ENCODE measurements around the gene CEP170B.
A peak's percentile ranks its signal among the peaks of the same experiment; 100 is the strongest.

Gene CEP170B

DNA sequence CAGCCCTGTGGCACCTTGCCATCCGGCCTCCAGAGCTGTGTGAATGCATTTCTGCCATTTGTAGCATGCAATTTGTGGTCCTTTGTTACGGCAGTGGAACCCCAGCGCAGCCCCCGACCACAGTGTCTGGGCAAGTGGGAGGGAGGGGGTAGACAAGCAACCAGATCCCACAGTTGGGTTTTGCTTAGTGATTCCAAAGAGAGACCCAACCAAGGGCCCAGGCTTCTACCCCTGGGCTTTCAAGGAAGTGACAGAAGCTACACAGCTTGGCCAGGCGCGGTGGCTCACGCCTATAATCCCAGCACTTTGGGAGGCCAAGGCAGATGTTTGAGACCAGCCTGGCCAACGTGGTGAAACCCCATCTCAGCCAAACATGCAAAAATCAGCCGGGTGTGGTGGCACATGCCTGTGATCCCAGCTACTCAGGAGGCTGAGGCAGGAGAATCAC is 46.3 kb upstream of the CEP170B start:
- ATAC-seq = no peak
- no peak for TF ChIP-seq TCF4 (CRISPR knock-in tag; IDR thresholded peaks at IDR 0.05; ENCODE audit: borderline replicate concordance)
- no peak for TF ChIP-seq ESRRG (CRISPR knock-in tag; IDR thresholded peaks at IDR 0.05)
- TF ChIP-seq, protein P1, sequence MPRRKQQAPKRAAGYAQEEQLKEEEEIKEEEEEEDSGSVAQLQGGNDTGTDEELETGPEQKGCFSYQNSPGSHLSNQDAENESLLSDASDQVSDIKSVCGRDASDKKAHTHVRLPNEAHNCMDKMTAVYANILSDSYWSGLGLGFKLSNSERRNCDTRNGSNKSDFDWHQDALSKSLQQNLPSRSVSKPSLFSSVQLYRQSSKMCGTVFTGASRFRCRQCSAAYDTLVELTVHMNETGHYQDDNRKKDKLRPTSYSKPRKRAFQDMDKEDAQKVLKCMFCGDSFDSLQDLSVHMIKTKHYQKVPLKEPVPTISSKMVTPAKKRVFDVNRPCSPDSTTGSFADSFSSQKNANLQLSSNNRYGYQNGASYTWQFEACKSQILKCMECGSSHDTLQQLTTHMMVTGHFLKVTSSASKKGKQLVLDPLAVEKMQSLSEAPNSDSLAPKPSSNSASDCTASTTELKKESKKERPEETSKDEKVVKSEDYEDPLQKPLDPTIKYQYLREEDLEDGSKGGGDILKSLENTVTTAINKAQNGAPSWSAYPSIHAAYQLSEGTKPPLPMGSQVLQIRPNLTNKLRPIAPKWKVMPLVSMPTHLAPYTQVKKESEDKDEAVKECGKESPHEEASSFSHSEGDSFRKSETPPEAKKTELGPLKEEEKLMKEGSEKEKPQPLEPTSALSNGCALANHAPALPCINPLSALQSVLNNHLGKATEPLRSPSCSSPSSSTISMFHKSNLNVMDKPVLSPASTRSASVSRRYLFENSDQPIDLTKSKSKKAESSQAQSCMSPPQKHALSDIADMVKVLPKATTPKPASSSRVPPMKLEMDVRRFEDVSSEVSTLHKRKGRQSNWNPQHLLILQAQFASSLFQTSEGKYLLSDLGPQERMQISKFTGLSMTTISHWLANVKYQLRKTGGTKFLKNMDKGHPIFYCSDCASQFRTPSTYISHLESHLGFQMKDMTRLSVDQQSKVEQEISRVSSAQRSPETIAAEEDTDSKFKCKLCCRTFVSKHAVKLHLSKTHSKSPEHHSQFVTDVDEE (CRISPR knock-in tag; IDR thresholded peaks at IDR 0.05) = no peak
- TF ChIP-seq ZFP30 (CRISPR knock-in tag; IDR thresholded peaks at IDR 0.05) = no peak
- TF ChIP-seq, protein P2, sequence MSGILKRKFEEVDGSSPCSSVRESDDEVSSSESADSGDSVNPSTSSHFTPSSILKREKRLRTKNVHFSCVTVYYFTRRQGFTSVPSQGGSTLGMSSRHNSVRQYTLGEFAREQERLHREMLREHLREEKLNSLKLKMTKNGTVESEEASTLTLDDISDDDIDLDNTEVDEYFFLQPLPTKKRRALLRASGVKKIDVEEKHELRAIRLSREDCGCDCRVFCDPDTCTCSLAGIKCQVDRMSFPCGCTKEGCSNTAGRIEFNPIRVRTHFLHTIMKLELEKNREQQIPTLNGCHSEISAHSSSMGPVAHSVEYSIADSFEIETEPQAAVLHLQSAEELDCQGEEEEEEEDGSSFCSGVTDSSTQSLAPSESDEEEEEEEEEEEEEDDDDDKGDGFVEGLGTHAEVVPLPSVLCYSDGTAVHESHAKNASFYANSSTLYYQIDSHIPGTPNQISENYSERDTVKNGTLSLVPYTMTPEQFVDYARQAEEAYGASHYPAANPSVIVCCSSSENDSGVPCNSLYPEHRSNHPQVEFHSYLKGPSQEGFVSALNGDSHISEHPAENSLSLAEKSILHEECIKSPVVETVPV (CRISPR knock-in tag; IDR thresholded peaks at IDR 0.05) = no peak
- TF ChIP-seq TOX (CRISPR knock-in tag; IDR thresholded peaks at IDR 0.05; ENCODE audit: borderline replicate concordance) = no peak
- TF ChIP-seq RARB (CRISPR knock-in tag; IDR thresholded peaks at IDR 0.05) = no peak
- no peak for TF ChIP-seq ZFP3 (CRISPR knock-in tag; IDR thresholded peaks at IDR 0.05)
- TF ChIP-seq, protein P3, sequence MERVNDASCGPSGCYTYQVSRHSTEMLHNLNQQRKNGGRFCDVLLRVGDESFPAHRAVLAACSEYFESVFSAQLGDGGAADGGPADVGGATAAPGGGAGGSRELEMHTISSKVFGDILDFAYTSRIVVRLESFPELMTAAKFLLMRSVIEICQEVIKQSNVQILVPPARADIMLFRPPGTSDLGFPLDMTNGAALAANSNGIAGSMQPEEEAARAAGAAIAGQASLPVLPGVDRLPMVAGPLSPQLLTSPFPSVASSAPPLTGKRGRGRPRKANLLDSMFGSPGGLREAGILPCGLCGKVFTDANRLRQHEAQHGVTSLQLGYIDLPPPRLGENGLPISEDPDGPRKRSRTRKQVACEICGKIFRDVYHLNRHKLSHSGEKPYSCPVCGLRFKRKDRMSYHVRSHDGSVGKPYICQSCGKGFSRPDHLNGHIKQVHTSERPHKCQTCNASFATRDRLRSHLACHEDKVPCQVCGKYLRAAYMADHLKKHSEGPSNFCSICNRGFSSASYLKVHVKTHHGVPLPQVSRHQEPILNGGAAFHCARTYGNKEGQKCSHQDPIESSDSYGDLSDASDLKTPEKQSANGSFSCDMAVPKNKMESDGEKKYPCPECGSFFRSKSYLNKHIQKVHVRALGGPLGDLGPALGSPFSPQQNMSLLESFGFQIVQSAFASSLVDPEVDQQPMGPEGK (CRISPR knock-in tag; IDR thresholded peaks at IDR 0.05; ENCODE audit: borderline replicate concordance) = no peak
- no peak for TF ChIP-seq CSDC2 (CRISPR knock-in tag; IDR thresholded peaks at IDR 0.05)

DNA sequence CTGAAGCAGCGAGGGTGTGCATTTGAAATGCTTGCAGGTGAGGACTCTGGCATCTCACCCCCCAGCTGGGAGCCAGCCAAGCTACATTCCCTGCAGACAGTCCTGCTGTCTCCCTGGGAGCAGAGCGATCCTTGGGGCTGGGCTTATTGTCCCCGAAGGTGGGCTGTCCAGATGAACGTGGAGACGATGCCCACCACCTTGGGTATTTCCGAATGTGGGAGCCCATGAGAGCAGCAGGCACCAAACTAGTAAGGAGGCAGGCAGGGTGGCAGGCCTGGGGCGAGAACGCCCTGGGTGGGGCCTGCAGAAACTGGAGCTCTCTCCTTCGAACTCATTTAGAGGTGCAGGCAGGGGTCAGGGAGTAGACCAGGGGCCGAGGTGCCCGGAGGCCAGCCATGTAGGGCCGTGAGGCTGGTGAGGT is 45.7 kb upstream of the CEP170B start:
- TF ChIP-seq ZFP30 (CRISPR knock-in tag; IDR thresholded peaks at IDR 0.05) = no peak
- TF ChIP-seq, protein P4, sequence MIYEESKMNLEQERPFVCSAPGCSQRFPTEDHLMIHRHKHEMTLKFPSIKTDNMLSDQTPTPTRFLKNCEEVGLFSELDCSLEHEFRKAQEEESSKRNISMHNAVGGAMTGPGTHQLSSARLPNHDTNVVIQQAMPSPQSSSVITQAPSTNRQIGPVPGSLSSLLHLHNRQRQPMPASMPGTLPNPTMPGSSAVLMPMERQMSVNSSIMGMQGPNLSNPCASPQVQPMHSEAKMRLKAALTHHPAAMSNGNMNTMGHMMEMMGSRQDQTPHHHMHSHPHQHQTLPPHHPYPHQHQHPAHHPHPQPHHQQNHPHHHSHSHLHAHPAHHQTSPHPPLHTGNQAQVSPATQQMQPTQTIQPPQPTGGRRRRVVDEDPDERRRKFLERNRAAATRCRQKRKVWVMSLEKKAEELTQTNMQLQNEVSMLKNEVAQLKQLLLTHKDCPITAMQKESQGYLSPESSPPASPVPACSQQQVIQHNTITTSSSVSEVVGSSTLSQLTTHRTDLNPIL (CRISPR knock-in tag; IDR thresholded peaks at IDR 0.05; ENCODE audit: low read depth) = no peak
- no peak for ATAC-seq

DNA sequence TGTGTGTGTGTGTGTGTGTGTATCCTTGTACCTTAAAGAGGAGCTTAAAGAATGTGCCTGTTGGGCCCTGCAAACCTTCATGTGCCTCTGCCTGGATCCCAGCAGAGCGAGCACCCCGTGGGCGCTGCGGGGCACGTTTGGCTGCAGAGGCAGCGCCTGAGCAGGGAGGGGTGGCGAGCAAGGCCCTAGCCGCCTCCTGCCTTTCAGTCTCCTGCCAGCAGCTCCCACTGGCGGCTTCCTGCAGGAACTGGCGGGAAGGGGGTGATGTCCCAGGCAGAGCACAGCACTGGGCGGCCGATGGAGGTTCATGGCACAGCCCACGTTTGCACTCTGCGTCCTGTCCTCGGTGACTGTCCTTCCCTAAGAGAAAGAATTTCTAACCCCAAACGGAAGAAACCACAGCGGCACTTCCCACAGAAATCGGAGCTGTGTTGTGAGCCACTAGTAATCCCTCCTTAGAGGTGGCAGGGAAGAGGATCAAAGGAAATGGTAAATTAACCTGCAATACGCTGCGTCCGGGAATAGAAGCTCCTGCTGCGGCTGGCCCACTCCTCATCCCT is 44.3 kb upstream of the CEP170B start:
- no peak for TF ChIP-seq ARNTL (CRISPR knock-in tag; IDR thresholded peaks at IDR 0.05; ENCODE audit: borderline replicate concordance, low read depth)
- TF ChIP-seq, protein P5, sequence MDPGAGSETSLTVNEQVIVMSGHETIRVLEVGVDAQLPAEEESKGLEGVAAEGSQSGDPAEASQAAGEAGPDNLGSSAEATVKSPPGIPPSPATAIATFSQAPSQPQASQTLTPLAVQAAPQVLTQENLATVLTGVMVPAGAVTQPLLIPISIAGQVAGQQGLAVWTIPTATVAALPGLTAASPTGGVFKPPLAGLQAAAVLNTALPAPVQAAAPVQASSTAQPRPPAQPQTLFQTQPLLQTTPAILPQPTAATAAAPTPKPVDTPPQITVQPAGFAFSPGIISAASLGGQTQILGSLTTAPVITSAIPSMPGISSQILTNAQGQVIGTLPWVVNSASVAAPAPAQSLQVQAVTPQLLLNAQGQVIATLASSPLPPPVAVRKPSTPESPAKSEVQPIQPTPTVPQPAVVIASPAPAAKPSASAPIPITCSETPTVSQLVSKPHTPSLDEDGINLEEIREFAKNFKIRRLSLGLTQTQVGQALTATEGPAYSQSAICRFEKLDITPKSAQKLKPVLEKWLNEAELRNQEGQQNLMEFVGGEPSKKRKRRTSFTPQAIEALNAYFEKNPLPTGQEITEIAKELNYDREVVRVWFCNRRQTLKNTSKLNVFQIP (CRISPR knock-in tag; IDR thresholded peaks at IDR 0.05; ENCODE audit: borderline replicate concordance, low read depth) = no peak
- TF ChIP-seq TCF4 (CRISPR knock-in tag; IDR thresholded peaks at IDR 0.05; ENCODE audit: borderline replicate concordance) = no peak
- TF ChIP-seq, protein P1 (CRISPR knock-in tag; IDR thresholded peaks at IDR 0.05) = no peak
- no peak for TF ChIP-seq ZFP30 (CRISPR knock-in tag; IDR thresholded peaks at IDR 0.05)
- no peak for TF ChIP-seq CSDC2 (CRISPR knock-in tag; IDR thresholded peaks at IDR 0.05)
- TF ChIP-seq ZNF70 (CRISPR knock-in tag; IDR thresholded peaks at IDR 0.05) = no peak
- TF ChIP-seq ESRRG (CRISPR knock-in tag; IDR thresholded peaks at IDR 0.05) = no peak
- TF ChIP-seq, protein P3 (CRISPR knock-in tag; IDR thresholded peaks at IDR 0.05; ENCODE audit: borderline replicate concordance) = no peak
- no peak for TF ChIP-seq BACH2 (CRISPR knock-in tag; IDR thresholded peaks at IDR 0.05; ENCODE audit: borderline replicate concordance)
- TF ChIP-seq SNAI2 (CRISPR knock-in tag; IDR thresholded peaks at IDR 0.05) = no peak
- TF ChIP-seq PPARA (CRISPR knock-in tag; IDR thresholded peaks at IDR 0.05; ENCODE audit: borderline replicate concordance) = no peak
- no peak for TF ChIP-seq ZFP3 (CRISPR knock-in tag; IDR thresholded peaks at IDR 0.05)
- TF ChIP-seq TOX (CRISPR knock-in tag; IDR thresholded peaks at IDR 0.05; ENCODE audit: borderline replicate concordance) = no peak
- peak; percentile 52 for ATAC-seq

Data from SK-N-SH treated with all-trans-retinoic acid at 6 μM for 48 hours (cell line).